GM21825 (cell line): ENCODE results near the gene SLC8A2.

Source experiments
- ATAC-seq: cut with Tn5 transposase; IDR thresholded peaks from one replicate; pipeline ENCODE4 v1.9.1; 2021; ENCODE audit warnings: mild to moderate bottlenecking, moderate library complexity; ENCODE audit not compliant: unreplicated experiment

Gene SLC8A2

GRCh38 chr19:47461876-47462275 is 9.8 kb downstream of the SLC8A2 start:
- no peak for ATAC-seq

- no peak for ATAC-seq
Measured at GRCh38 chr19:47459477-47459876, 12.2 kb downstream of the SLC8A2 start.

- no peak for ATAC-seq
Measured at GRCh38 chr19:47458672-47459071, 13.0 kb downstream of the SLC8A2 start.

GRCh38 chr19:47456721-47457474 is 14.8 kb downstream of the SLC8A2 start:
- ATAC-seq = no peak

- ATAC-seq = no peak
Measured at GRCh38 chr19:47450478-47450877, 21.2 kb downstream of the SLC8A2 start.

GRCh38 chr19:47448360-47448727 is 23.3 kb downstream of the SLC8A2 start:
- ATAC-seq = no peak

GRCh38 chr19:47447470-47448359 is 24.0 kb downstream of the SLC8A2 start:
- no peak for ATAC-seq

GRCh38 chr19:47446534-47447469 is 24.9 kb downstream of the SLC8A2 start:
- ATAC-seq = no peak

- ATAC-seq = no peak
Measured at GRCh38 chr19:47445937-47446402, 25.7 kb downstream of the SLC8A2 start.

GRCh38 chr19:47445527-47445926 is 26.2 kb downstream of the SLC8A2 start:
- no peak for ATAC-seq

GRCh38 chr19:47444388-47444821 is 27.3 kb downstream of the SLC8A2 start:
- no peak for ATAC-seq

GRCh38 chr19:47443331-47443730 is 28.4 kb downstream of the SLC8A2 start:
- no peak for ATAC-seq

- ATAC-seq = no peak
Measured at GRCh38 chr19:47438793-47439220, 32.9 kb downstream of the SLC8A2 start.

GRCh38 chr19:47437500-47437899 is 34.2 kb downstream of the SLC8A2 start:
- ATAC-seq = no peak

- peak; percentile 76 for ATAC-seq
Measured at GRCh38 chr19:47436712-47437401, 34.8 kb downstream of the SLC8A2 start.

- no peak for ATAC-seq
Measured at GRCh38 chr19:47435883-47436417, 35.7 kb downstream of the SLC8A2 start.

- ATAC-seq = no peak
Measured at GRCh38 chr19:47435196-47435595, 36.5 kb downstream of the SLC8A2 start.

- no peak for ATAC-seq
Measured at GRCh38 chr19:47434088-47434487, 37.6 kb downstream of the SLC8A2 start.

GRCh38 chr19:47433121-47433520 is 38.6 kb downstream of the SLC8A2 start:
- ATAC-seq = no peak

- ATAC-seq = no peak
Measured at GRCh38 chr19:47432499-47432898, 39.2 kb downstream of the SLC8A2 start.
